ENCODE data around the gene C11orf58. TPM values are rescaled to one million over a fixed set of nuclear protein-coding genes. Genes with fewer than 3 reads are reported as not detected.
A peak's percentile ranks its signal among the peaks of the same experiment; 100 is the strongest.

The C11orf58 gene
- total and polyA plus RNA-seq, 5 donors from 2014 or later, result 154 to 168 (median 164) TPM

DNA sequence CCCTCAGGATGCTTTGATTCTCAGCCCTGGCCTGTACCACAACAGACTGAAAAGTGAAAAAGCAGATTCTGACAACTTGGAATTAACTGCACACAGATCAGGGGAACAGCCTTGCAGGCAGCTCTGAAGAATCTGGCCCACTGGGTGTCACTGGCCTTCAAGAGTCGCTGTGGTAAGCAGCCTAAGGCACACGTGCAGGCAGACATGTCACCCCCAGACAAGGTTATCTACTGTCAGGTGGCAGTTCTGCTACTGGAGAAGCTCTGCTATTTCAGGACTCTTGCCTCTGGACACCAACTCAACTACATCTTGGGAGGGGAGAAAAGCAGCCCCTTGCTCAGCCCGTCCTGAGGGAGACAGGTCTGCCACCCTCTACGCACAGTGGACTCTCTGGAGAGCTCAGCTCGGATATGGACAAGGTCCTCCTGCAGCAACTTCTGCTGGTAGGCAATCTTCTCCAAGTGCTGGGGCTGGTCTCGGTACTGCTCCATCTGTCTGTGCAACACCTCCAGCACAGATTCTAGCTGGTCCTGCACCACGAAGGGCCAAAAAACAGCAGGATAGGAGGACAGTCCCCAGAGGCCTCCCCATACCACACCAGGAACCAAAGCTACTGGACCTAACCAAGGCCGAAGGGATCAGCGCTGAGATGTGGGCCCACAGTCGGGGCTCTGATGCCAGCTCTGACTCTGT lies 63.0 kb downstream of the C11orf58 start:
- H3K4me3 Mint-ChIP-seq, result no peak overlapping the region
- H3K9me3 ChIP-seq (ENCODE audit: control insufficient read depth in 2 of 2, low read length in 2 of 2), result no peaks in the 10 kb centered on the region
- H3K9me3 Mint-ChIP-seq, result no peaks in the 10 kb centered on the region
- H3K36me3 Mint-ChIP-seq, result no peaks in the 10 kb centered on the region
- no peak for DNase-seq
- H3K27me3 ChIP-seq (ENCODE audit: control insufficient read depth, insufficient read depth, low read length), result peaks cover 3% of the 10 kb centered on the region
- no peaks in the 10 kb centered on the region for H3K27me3 Mint-ChIP-seq
- ATAC-seq (ENCODE audit: low read depth in 2 of 2), result no peak
- no peaks in the 10 kb centered on the region for H3K4me1 Mint-ChIP-seq
- no peak overlapping the region for H3K27ac Mint-ChIP-seq
- H3K4me3 ChIP-seq (ENCODE audit: low read depth, low read length), result no peak overlapping the region
- H3K4me1 ChIP-seq (ENCODE audit: control insufficient read depth, insufficient read depth, low read length, poor library complexity, severe bottlenecking), result no peaks in the 10 kb centered on the region
- no peaks in the 10 kb centered on the region for H3K36me3 ChIP-seq (ENCODE audit: control insufficient read depth, insufficient read depth, low read length)
- H3K27ac ChIP-seq (ENCODE audit: insufficient read depth, low read length, poor library complexity, severe bottlenecking), result no peak overlapping the region

DNA sequence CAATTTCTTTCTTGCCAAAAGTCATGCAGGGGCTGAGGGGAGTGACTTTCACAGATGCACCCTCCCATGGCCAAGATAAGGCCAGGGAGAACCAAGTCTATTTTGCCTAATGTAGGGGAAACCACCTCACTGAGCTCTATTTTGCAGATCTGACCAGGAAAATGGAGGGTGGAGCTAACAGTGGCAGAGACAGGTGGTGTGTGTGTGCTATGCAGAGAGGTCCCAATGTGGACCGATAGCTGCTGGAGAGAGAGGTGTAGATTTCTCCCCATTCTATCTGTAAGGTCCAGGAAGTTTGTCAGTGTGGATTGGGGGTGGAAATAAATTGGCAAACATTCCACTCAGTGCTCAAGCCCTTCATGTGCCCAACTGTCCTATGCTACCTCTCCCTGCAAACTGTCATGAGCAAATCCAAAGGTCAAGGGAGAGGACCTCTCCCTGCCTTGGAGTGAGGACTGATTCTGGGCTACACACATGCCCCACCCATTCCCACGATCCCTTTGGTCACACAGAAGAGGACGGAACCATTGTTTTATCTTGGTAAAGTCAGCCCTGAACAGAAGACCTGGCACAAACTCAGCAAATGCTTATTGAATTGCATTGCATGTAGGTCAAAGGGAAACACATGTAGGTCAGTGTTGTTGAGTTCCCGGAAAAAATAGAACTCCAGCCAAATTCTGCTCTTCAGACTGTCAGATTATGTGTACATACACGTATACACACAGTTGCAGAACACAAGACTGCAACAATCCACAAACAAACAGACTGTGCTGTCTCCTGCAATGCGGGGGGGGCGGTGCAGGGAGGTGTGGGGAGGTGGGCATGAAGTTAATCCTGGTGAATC lies 65.9 kb downstream of the C11orf58 start:
- Mint-ChIP-seq H3K4me3 (no peak overlapping the region), H3K27ac (no peak overlapping the region)

DNA sequence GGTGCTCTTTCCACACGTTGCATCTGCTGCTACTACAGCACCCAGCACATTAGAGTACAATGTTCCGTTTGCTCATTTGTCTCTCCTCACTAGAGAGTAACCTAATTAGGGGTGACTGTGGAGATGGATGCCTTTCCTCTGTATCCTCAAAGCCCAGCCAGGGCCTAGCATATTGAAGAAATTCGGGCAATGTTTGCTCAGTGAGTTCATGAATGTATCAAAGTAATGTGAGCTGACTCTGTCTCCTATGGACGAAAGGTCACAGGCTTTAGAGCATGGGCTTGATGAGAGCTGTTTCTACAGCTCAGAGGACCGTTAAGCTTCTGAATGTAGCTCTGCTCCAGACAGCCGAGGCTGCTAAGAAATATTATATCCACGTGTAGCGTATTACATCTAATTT lies 67.5 kb downstream of the C11orf58 start:
- no peak for ATAC-seq (ENCODE audit: low read depth in 2 of 2)
- no peak overlapping the region for H3K4me3 Mint-ChIP-seq

More for the DNA sequence above, 65.9 kb downstream of the C11orf58 start:
- Mint-ChIP-seq H3K36me3 (no peaks in the 10 kb centered on the region), H3K4me1 (no peaks in the 10 kb centered on the region), H3K27me3 (no peaks in the 10 kb centered on the region), H3K9me3 (peaks cover 0 to 2% (median 0%) of the 10 kb centered on the region in 7 donors)
- Histone ChIP-seq H3K27ac (ENCODE audit: insufficient read depth, low read length, poor library complexity, severe bottlenecking) (no peak overlapping the region), H3K27me3 (ENCODE audit: control insufficient read depth, insufficient read depth, low read length) (peaks cover 3% of the 10 kb centered on the region), H3K4me3 (ENCODE audit: low read depth, low read length) (no peak overlapping the region), H3K9me3 (ENCODE audit: control insufficient read depth in 2 of 2, low read length in 2 of 2) (no peaks in the 10 kb centered on the region), H3K36me3 (ENCODE audit: control insufficient read depth, insufficient read depth, low read length) (no peaks in the 10 kb centered on the region), H3K4me1 (ENCODE audit: control insufficient read depth, insufficient read depth, low read length, poor library complexity, severe bottlenecking) (no peaks in the 10 kb centered on the region)
- ATAC-seq (ENCODE audit: low read depth in 2 of 2) (no peak), DNase-seq (no peak)

DNA sequence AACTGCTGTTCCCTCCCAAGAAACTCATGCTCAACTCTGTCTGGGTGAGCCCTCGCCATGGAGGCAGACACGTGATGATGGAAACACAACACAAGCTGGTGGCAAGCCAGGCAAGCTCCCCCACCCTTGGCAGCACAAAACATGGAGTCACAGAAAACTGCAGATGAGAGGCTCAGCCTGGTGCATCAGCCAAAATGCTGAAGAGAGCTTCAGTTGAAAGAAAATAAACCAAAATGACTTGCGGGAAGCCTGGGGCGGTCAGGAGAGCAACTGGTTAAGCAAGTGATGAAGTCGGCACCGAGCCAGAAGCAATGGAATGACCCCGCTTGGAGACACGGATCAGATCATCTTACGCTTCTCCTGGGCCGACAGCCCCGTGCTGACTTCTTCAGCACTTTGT lies 68.3 kb downstream of the C11orf58 start:
- DNase-seq, result no peak
- peak overlapping the region in 1 of 3 donors; percentile 57 for H3K27ac Mint-ChIP-seq
- ATAC-seq (ENCODE audit: low read depth in 2 of 2), result no peak

More for the DNA sequence above, 67.5 kb downstream of the C11orf58 start:
- H3K4me1 Mint-ChIP-seq, result no peaks in the 10 kb centered on the region
- H3K27me3 Mint-ChIP-seq, result no peaks in the 10 kb centered on the region
- peaks cover 0 to 2% (median 0%) of the 10 kb centered on the region in 7 donors for H3K9me3 Mint-ChIP-seq
- no peaks in the 10 kb centered on the region for H3K36me3 ChIP-seq (ENCODE audit: control insufficient read depth, insufficient read depth, low read length)
- no peak overlapping the region for H3K4me3 ChIP-seq (ENCODE audit: low read depth, low read length)
- no peak overlapping the region for H3K27ac Mint-ChIP-seq
- no peak for DNase-seq
- no peaks in the 10 kb centered on the region for H3K36me3 Mint-ChIP-seq
- H3K4me1 ChIP-seq (ENCODE audit: control insufficient read depth, insufficient read depth, low read length, poor library complexity, severe bottlenecking), result no peaks in the 10 kb centered on the region
- H3K27me3 ChIP-seq (ENCODE audit: control insufficient read depth, insufficient read depth, low read length), result peaks cover 3% of the 10 kb centered on the region
- H3K9me3 ChIP-seq (ENCODE audit: control insufficient read depth in 2 of 2, low read length in 2 of 2), result no peaks in the 10 kb centered on the region
- H3K27ac ChIP-seq (ENCODE audit: insufficient read depth, low read length, poor library complexity, severe bottlenecking), result no peak overlapping the region

DNA sequence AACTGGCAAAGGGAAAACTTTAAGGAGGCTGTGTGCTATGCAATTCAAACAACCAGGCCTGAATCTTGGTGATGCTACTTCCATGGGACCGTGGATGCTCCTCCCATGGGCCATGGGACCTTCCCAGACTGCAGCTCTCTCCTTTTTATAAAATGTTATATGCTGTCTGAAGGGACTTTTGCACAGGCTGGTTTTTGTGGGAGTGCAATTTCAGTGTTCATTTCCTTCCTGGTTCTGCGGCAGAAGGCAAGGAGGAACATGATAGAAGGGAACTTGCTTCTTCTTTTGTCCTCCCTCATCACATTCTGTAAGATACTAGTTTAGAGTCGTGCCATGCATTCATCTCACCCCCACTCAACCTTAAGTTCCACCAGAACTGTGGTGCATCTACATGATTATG lies 68.9 kb downstream of the C11orf58 start:
- H3K27me3 ChIP-seq (ENCODE audit: control insufficient read depth, insufficient read depth, low read length), result peaks cover 3% of the 10 kb centered on the region
- H3K9me3 ChIP-seq (ENCODE audit: control insufficient read depth in 2 of 2, low read length in 2 of 2), result no peaks in the 10 kb centered on the region
- no peak overlapping the region for H3K4me3 ChIP-seq (ENCODE audit: low read depth, low read length)
- Mint-ChIP-seq H3K4me1 (no peaks in the 10 kb centered on the region), H3K27me3 (no peaks in the 10 kb centered on the region), H3K27ac (no peak overlapping the region), H3K4me3 (no peak overlapping the region), H3K9me3 (peaks cover 0 to 2% (median 0%) of the 10 kb centered on the region in 7 donors), H3K36me3 (no peaks in the 10 kb centered on the region)
- H3K36me3 ChIP-seq (ENCODE audit: control insufficient read depth, insufficient read depth, low read length), result no peaks in the 10 kb centered on the region
- H3K27ac ChIP-seq (ENCODE audit: insufficient read depth, low read length, poor library complexity, severe bottlenecking), result no peak overlapping the region
- no peaks in the 10 kb centered on the region for H3K4me1 ChIP-seq (ENCODE audit: control insufficient read depth, insufficient read depth, low read length, poor library complexity, severe bottlenecking)
- ATAC-seq (ENCODE audit: low read depth in 2 of 2), result no peak
- DNase-seq, result no peak

More for the DNA sequence above, 68.3 kb downstream of the C11orf58 start:
- Histone ChIP-seq H3K36me3 (ENCODE audit: control insufficient read depth, insufficient read depth, low read length) (no peaks in the 10 kb centered on the region), H3K9me3 (ENCODE audit: control insufficient read depth in 2 of 2, low read length in 2 of 2) (no peaks in the 10 kb centered on the region), H3K4me3 (ENCODE audit: low read depth, low read length) (no peak overlapping the region), H3K4me1 (ENCODE audit: control insufficient read depth, insufficient read depth, low read length, poor library complexity, severe bottlenecking) (no peaks in the 10 kb centered on the region), H3K27me3 (ENCODE audit: control insufficient read depth, insufficient read depth, low read length) (peaks cover 3% of the 10 kb centered on the region), H3K27ac (ENCODE audit: insufficient read depth, low read length, poor library complexity, severe bottlenecking) (no peak overlapping the region)
- no peaks in the 10 kb centered on the region for H3K27me3 Mint-ChIP-seq
- H3K4me1 Mint-ChIP-seq, result no peaks in the 10 kb centered on the region
- H3K36me3 Mint-ChIP-seq, result no peaks in the 10 kb centered on the region
- peaks cover 0 to 2% (median 0%) of the 10 kb centered on the region in 7 donors for H3K9me3 Mint-ChIP-seq
- no peak overlapping the region for H3K4me3 Mint-ChIP-seq
